ENCODE measurements around the gene FBLN1. TPM values are rescaled to one million over a fixed set of nuclear protein-coding genes. Genes with fewer than 3 reads are reported as not detected.
"Not testable (repeated sequence)": the region's sequence is repeated elsewhere in the genome, so short reads cannot be mapped to it uniquely, and the experiment has no call there.

Gene FBLN1
- total and polyA plus RNA-seq, 12 donors: 31.3 to 126 (median 51.0) TPM

- no peak overlapping the region for H3K4me3 ChIP-seq
- ATAC-seq (peak; percentile 92 to 98 (median 96)), DNase-seq (peak; percentile 76 to 80)
- H3K4me1 ChIP-seq: peaks cover 0 to 19% (median 5%) of the 10 kb centered on the region in 9 donors
- peaks cover 0 to 14% (median 0%) of the 10 kb centered on the region in 7 donors for H3K27me3 ChIP-seq
- TF ChIP-seq CTCF (IDR thresholded peaks at IDR 0.05): no peak
- intact Hi-C loops (cut with DNase I): loop anchor here in 2 of 10 donors (5.0 kb wide), 1 partner anchor 37 kb away; no protein-coding TSS in a partner anchor
- H3K36me3 ChIP-seq: no peaks in the 10 kb centered on the region
- WGBS, 2 donors: 64 to 66% methylated on average over 14 of the region's 14 CpGs
- H3K27ac ChIP-seq: peak overlapping the region in 9 of 10 donors; percentile 23 to 78 (median 65)
- H3K9me3 ChIP-seq: peaks cover 0 to 4% (median 0%) of the 10 kb centered on the region in 11 donors
Observed at GRCh38 chr22:45460288-45461109, 42.2 kb upstream of the FBLN1 start.

- WGBS, 2 donors: 76 to 83% methylated on average over 6 of the region's 6 CpGs
- no peak for DNase-seq
Observed at GRCh38 chr22:45462034-45462655, 40.5 kb upstream of the FBLN1 start.

GRCh38 chr22:45463691-45464090 is 39.0 kb upstream of the FBLN1 start:
- 93 to 95% methylated on average over 3 of the region's 3 CpGs for WGBS, 2 donors
- intact Hi-C loops (cut with DNase I): loop anchor here in 2 of 10 donors (5.0 kb wide), 1 partner anchor 34 kb away; no protein-coding TSS in a partner anchor

More at GRCh38 chr22:45462034-45462655, 40.5 kb upstream of the FBLN1 start:
- Histone ChIP-seq H3K4me1 (peaks cover 0 to 19% (median 5%) of the 10 kb centered on the region in 9 donors), H3K36me3 (no peaks in the 10 kb centered on the region), H3K9me3 (peaks cover 0 to 14% (median 0%) of the 10 kb centered on the region in 11 donors), H3K4me3 (no peak overlapping the region), H3K27ac (no peak overlapping the region), H3K27me3 (peaks cover 0 to 2% (median 0%) of the 10 kb centered on the region in 7 donors)
- TF ChIP-seq CTCF (IDR thresholded peaks at IDR 0.05): no peak
- intact Hi-C loops (cut with DNase I): loop anchor here in 2 of 10 donors (5.0 kb wide), 1 partner anchor 35 kb away; no protein-coding TSS in a partner anchor
- no peak for ATAC-seq

GRCh38 chr22:45465633-45466032 is 37.0 kb upstream of the FBLN1 start:
- DNase-seq (no peak), ATAC-seq (no peak)
- no peak for TF ChIP-seq CTCF (IDR thresholded peaks at IDR 0.05)
- Histone ChIP-seq H3K4me1 (peaks cover 0 to 20% (median 3%) of the 10 kb centered on the region in 9 donors), H3K9me3 (peaks cover 0 to 21% (median 0%) of the 10 kb centered on the region in 11 donors), H3K27ac (no peak overlapping the region), H3K36me3 (no peaks in the 10 kb centered on the region), H3K4me3 (no peak overlapping the region), H3K27me3 (no peaks in the 10 kb centered on the region)
- intact Hi-C loops (cut with DNase I): no loop called here
- WGBS, 2 donors: 72 to 77% methylated on average over 3 of the region's 3 CpGs

More at GRCh38 chr22:45463691-45464090, 39.0 kb upstream of the FBLN1 start:
- not testable (repeated sequence) for H3K27me3 ChIP-seq, H3K36me3 ChIP-seq, ATAC-seq, H3K4me3 ChIP-seq, DNase-seq, H3K27ac ChIP-seq
- Histone ChIP-seq H3K4me1 (peaks cover 0 to 19% (median 5%) of the 10 kb centered on the region in 9 donors), H3K9me3 (peaks cover 0 to 21% (median 0%) of the 10 kb centered on the region in 11 donors)

Measured in heart right ventricle (tissue), 16 donors.